GM18870 (cell line): Measurements from ENCODE around the gene VPS29.
"Not testable (repeated sequence)": the region's sequence is repeated elsewhere in the genome, so short reads cannot be mapped to it uniquely, and the experiment has no call there.

ENCODE experiments used
- ATAC-seq: cut with Tn5 transposase; IDR thresholded peaks from one replicate; pipeline ENCODE4 v1.9.1; 2021; ENCODE audit warnings: moderate library complexity; ENCODE audit not compliant: unreplicated experiment

VPS29 gene

GRCh38 chr12:110501752-110502738, at the start of gene VPS29, which contains the start of gene RAD9B:
VPS29 (minus strand) TSS chr12:110502111; CDS start chr12:110502051, 60 bp downstream.
RAD9B (plus strand) TSS chr12:110502331; CDS start chr12:110502338, 7 bp downstream.
- peak; percentile 85 for ATAC-seq

GRCh38 chr12:110550981-110551380, 49.1 kb upstream of the VPS29 start:
- ATAC-seq: no peak

- no peak for ATAC-seq
Measured at GRCh38 chr12:110549716-110550115, 47.8 kb upstream of the VPS29 start.

GRCh38 chr12:110548678-110549077, 46.8 kb upstream of the VPS29 start:
- no peak for ATAC-seq

GRCh38 chr12:110547090-110547489, 45.2 kb upstream of the VPS29 start:
- no peak for ATAC-seq

GRCh38 chr12:110546339-110546738, 44.4 kb upstream of the VPS29 start:
- no peak for ATAC-seq

GRCh38 chr12:110545812-110546211, 43.9 kb upstream of the VPS29 start:
- ATAC-seq: no peak

- not testable (repeated sequence) for ATAC-seq
Measured at GRCh38 chr12:110545259-110545658, 43.3 kb upstream of the VPS29 start.

- no peak for ATAC-seq
Measured at GRCh38 chr12:110543965-110544364, 42.1 kb upstream of the VPS29 start.

- ATAC-seq: no peak
Measured at GRCh38 chr12:110543252-110543959, 41.5 kb upstream of the VPS29 start.

GRCh38 chr12:110540048-110540447, 38.1 kb upstream of the VPS29 start:
- ATAC-seq: no peak

- no peak for ATAC-seq
Measured at GRCh38 chr12:110538869-110539622, 37.1 kb upstream of the VPS29 start.

GRCh38 chr12:110537605-110538409, 35.9 kb upstream of the VPS29 start:
- ATAC-seq: no peak

- ATAC-seq: no peak
Measured at GRCh38 chr12:110536834-110537604, 35.1 kb upstream of the VPS29 start.

- ATAC-seq: no peak
Measured at GRCh38 chr12:110534811-110535210, 32.9 kb upstream of the VPS29 start.

GRCh38 chr12:110533607-110534006, 31.7 kb upstream of the VPS29 start:
- no peak for ATAC-seq

GRCh38 chr12:110532644-110533043, 30.7 kb upstream of the VPS29 start:
- no peak for ATAC-seq

GRCh38 chr12:110531741-110532333, 29.9 kb upstream of the VPS29 start:
- peak; percentile 86 for ATAC-seq

- ATAC-seq: no peak
Measured at GRCh38 chr12:110530511-110530910, 28.6 kb upstream of the VPS29 start.
